ENCODE results near the gene SWAP70. TPM values are rescaled to one million over a fixed set of nuclear protein-coding genes. Genes with fewer than 3 reads are reported as not detected.

Gene SWAP70
- total RNA-seq, 1 donor from 2014 or later: 8.1 TPM

- H3K36me3 Mint-ChIP-seq (ENCODE audit: low read depth): peaks cover 6% of the 10 kb centered on the region
- H3K9me3 Mint-ChIP-seq: no peaks in the 10 kb centered on the region
- no peak overlapping the region for H3K4me3 Mint-ChIP-seq
- peaks cover 14% of the 10 kb centered on the region for H3K4me1 Mint-ChIP-seq
- no peak for DNase-seq
- intact Hi-C loops (cut with micrococcal nuclease): loop anchor here (1.0 to 5.0 kb wide), 6 partner anchors 59 to 225 kb away; partner anchors contain the start of gene SWAP70
- no peak overlapping the region for H3K27ac Mint-ChIP-seq
- no peaks in the 10 kb centered on the region for H3K27me3 Mint-ChIP-seq
Measured at GRCh38 chr11:9747828-9748227, 84.0 kb downstream of the SWAP70 start.

GRCh38 chr11:9748361-9748970 is 84.6 kb downstream of the SWAP70 start:
- Mint-ChIP-seq H3K9me3 (no peaks in the 10 kb centered on the region), H3K27me3 (no peaks in the 10 kb centered on the region), H3K4me1 (peaks cover 19% of the 10 kb centered on the region), H3K36me3 (ENCODE audit: low read depth) (peaks cover 6% of the 10 kb centered on the region), H3K4me3 (no peak overlapping the region), H3K27ac (no peak overlapping the region)
- peak; percentile 90 for DNase-seq
- intact Hi-C loops (cut with micrococcal nuclease): loop anchor here (1.0 to 5.0 kb wide), 6 partner anchors 60 to 224 kb away; partner anchors contain the start of gene SWAP70

- Mint-ChIP-seq H3K4me1 (peaks cover 18% of the 10 kb centered on the region), H3K36me3 (ENCODE audit: low read depth) (peaks cover 6% of the 10 kb centered on the region), H3K27me3 (no peaks in the 10 kb centered on the region), H3K27ac (no peak overlapping the region), H3K9me3 (no peaks in the 10 kb centered on the region), H3K4me3 (no peak overlapping the region)
- intact Hi-C loops (cut with micrococcal nuclease): loop anchor here (10.0 kb wide), 2 partner anchors 994 to 1066 kb away; partner anchors contain the start of genes RPL27A and TRIM66
- peak; percentile 49 for DNase-seq
Measured at GRCh38 chr11:9750551-9750950, 86.7 kb downstream of the SWAP70 start.

- Mint-ChIP-seq H3K4me3 (no peak overlapping the region), H3K9me3 (no peaks in the 10 kb centered on the region), H3K4me1 (peaks cover 30% of the 10 kb centered on the region), H3K27me3 (no peaks in the 10 kb centered on the region), H3K36me3 (ENCODE audit: low read depth) (peaks cover 6% of the 10 kb centered on the region), H3K27ac (no peak overlapping the region)
- no peak for DNase-seq
- intact Hi-C loops (cut with micrococcal nuclease): loop anchor here (10.0 kb wide), 2 partner anchors 993 to 1067 kb away; partner anchors contain the start of genes RPL27A and TRIM66
Measured at GRCh38 chr11:9752091-9752490, 88.2 kb downstream of the SWAP70 start.

- H3K27ac Mint-ChIP-seq: peak overlapping the region; percentile 80
- peak; percentile 60 for DNase-seq
- no peaks in the 10 kb centered on the region for H3K27me3 Mint-ChIP-seq
- peaks cover 38% of the 10 kb centered on the region for H3K4me1 Mint-ChIP-seq
- intact Hi-C loops (cut with micrococcal nuclease): loop anchor here (10.0 kb wide), 2 partner anchors 992 to 1068 kb away; partner anchors contain the start of genes RPL27A and TRIM66
- peaks cover 6% of the 10 kb centered on the region for H3K36me3 Mint-ChIP-seq (ENCODE audit: low read depth)
- no peaks in the 10 kb centered on the region for H3K9me3 Mint-ChIP-seq
- H3K4me3 Mint-ChIP-seq: peak overlapping the region; percentile 18
Measured at GRCh38 chr11:9753021-9753420, 89.1 kb downstream of the SWAP70 start.

- Mint-ChIP-seq H3K9me3 (no peaks in the 10 kb centered on the region), H3K4me1 (peaks cover 33% of the 10 kb centered on the region), H3K27ac (no peak overlapping the region), H3K4me3 (no peak overlapping the region), H3K36me3 (ENCODE audit: low read depth) (peaks cover 6% of the 10 kb centered on the region), H3K27me3 (no peaks in the 10 kb centered on the region)
- intact Hi-C loops (cut with micrococcal nuclease): loop anchor here (10.0 kb wide), 2 partner anchors 991 to 1069 kb away; partner anchors contain the start of genes RPL27A and TRIM66
- no peak for DNase-seq
Measured at GRCh38 chr11:9754010-9754471, 90.2 kb downstream of the SWAP70 start.

GRCh38 chr11:9755561-9756185 is 91.8 kb downstream of the SWAP70 start:
- Mint-ChIP-seq H3K36me3 (ENCODE audit: low read depth) (no peaks in the 10 kb centered on the region), H3K4me1 (peaks cover 48% of the 10 kb centered on the region), H3K27me3 (peaks cover 2% of the 10 kb centered on the region), H3K4me3 (no peak overlapping the region), H3K27ac (peak overlapping the region; percentile 38), H3K9me3 (no peaks in the 10 kb centered on the region)
- intact Hi-C loops (cut with micrococcal nuclease): loop anchor here (5.0 to 10.0 kb wide), 4 partner anchors 322 to 1071 kb away; partner anchors contain the start of genes AMPD3, RPL27A and TRIM66
- no peak for DNase-seq

- intact Hi-C loops (cut with micrococcal nuclease): loop anchor here (5.0 to 10.0 kb wide), 4 partner anchors 321 to 1072 kb away; partner anchors contain the start of genes AMPD3, RPL27A and TRIM66
- Mint-ChIP-seq H3K4me3 (no peak overlapping the region), H3K36me3 (ENCODE audit: low read depth) (no peaks in the 10 kb centered on the region), H3K9me3 (no peaks in the 10 kb centered on the region), H3K27ac (peak overlapping the region; percentile 12), H3K27me3 (peaks cover 2% of the 10 kb centered on the region), H3K4me1 (peaks cover 52% of the 10 kb centered on the region)
- DNase-seq: no peak
Measured at GRCh38 chr11:9756461-9756860, 92.6 kb downstream of the SWAP70 start.

- Mint-ChIP-seq H3K9me3 (no peaks in the 10 kb centered on the region), H3K4me1 (peaks cover 56% of the 10 kb centered on the region), H3K27me3 (peaks cover 2% of the 10 kb centered on the region), H3K27ac (peak overlapping the region; percentile 89), H3K36me3 (ENCODE audit: low read depth) (no peaks in the 10 kb centered on the region), H3K4me3 (no peak overlapping the region)
- DNase-seq: no peak
- intact Hi-C loops (cut with micrococcal nuclease): loop anchor here (5.0 to 10.0 kb wide), 4 partner anchors 320 to 1072 kb away; partner anchors contain the start of genes AMPD3, RPL27A and TRIM66
Measured at GRCh38 chr11:9756878-9757277, 93.0 kb downstream of the SWAP70 start.

- Mint-ChIP-seq H3K4me1 (peaks cover 56% of the 10 kb centered on the region), H3K9me3 (no peaks in the 10 kb centered on the region), H3K4me3 (peak overlapping the region; percentile 83), H3K27me3 (peaks cover 2% of the 10 kb centered on the region), H3K27ac (peak overlapping the region; percentile 89), H3K36me3 (ENCODE audit: low read depth) (peaks cover 2% of the 10 kb centered on the region)
- intact Hi-C loops (cut with micrococcal nuclease): loop anchor here (1.0 to 10.0 kb wide), 9 partner anchors 185 to 1073 kb away; partner anchors contain the start of genes AMPD3, RPL27A, TRIM66 and WEE1
- DNase-seq: peak; percentile 98
Measured at GRCh38 chr11:9757809-9758636, 94.1 kb downstream of the SWAP70 start.

- H3K27me3 Mint-ChIP-seq: peaks cover 2% of the 10 kb centered on the region
- peaks cover 2% of the 10 kb centered on the region for H3K36me3 Mint-ChIP-seq (ENCODE audit: low read depth)
- H3K27ac Mint-ChIP-seq: peak overlapping the region; percentile 96
- peak overlapping the region; percentile 81 for H3K4me3 Mint-ChIP-seq
- intact Hi-C loops (cut with micrococcal nuclease): loop anchor here (1.0 to 10.0 kb wide), 11 partner anchors 81 to 1074 kb away; partner anchors contain the start of genes AMPD3, RPL27A, TRIM66 and WEE1
- DNase-seq: peak; percentile 87
- H3K4me1 Mint-ChIP-seq: peaks cover 53% of the 10 kb centered on the region
- no peaks in the 10 kb centered on the region for H3K9me3 Mint-ChIP-seq
Measured at GRCh38 chr11:9758637-9759518, 95.0 kb downstream of the SWAP70 start.

GRCh38 chr11:9759519-9760192 is 95.8 kb downstream of the SWAP70 start:
- Mint-ChIP-seq H3K27me3 (peaks cover 2% of the 10 kb centered on the region), H3K4me3 (peak overlapping the region; percentile 81), H3K36me3 (ENCODE audit: low read depth) (peaks cover 2% of the 10 kb centered on the region), H3K27ac (peak overlapping the region; percentile 96), H3K9me3 (no peaks in the 10 kb centered on the region), H3K4me1 (peaks cover 56% of the 10 kb centered on the region)
- intact Hi-C loops (cut with micrococcal nuclease): loop anchor here (1.0 to 10.0 kb wide), 7 partner anchors 81 to 1075 kb away; partner anchors contain the start of genes AMPD3, RPL27A, TRIM66 and WEE1
- DNase-seq: peak; percentile 92

Data from activated CD4-positive, alpha-beta T cell treated with anti-CD3 and anti-CD28 coated beads, Interleukin-2, amount 10 ng/mL, durations not matched to agents 24 days and 14 days (primary cell).